GM21786 (cell line): Measurements from ENCODE around the gene CTIF.

ENCODE experiments used
- ATAC-seq: cut with Tn5 transposase; IDR thresholded peaks from one replicate; pipeline ENCODE4 v1.9.1; 2021; ENCODE audit not compliant: unreplicated experiment

The CTIF gene

GRCh38 chr18:48871391-48872166, 332.7 kb downstream of the CTIF start:
- no peak for ATAC-seq

DNA sequence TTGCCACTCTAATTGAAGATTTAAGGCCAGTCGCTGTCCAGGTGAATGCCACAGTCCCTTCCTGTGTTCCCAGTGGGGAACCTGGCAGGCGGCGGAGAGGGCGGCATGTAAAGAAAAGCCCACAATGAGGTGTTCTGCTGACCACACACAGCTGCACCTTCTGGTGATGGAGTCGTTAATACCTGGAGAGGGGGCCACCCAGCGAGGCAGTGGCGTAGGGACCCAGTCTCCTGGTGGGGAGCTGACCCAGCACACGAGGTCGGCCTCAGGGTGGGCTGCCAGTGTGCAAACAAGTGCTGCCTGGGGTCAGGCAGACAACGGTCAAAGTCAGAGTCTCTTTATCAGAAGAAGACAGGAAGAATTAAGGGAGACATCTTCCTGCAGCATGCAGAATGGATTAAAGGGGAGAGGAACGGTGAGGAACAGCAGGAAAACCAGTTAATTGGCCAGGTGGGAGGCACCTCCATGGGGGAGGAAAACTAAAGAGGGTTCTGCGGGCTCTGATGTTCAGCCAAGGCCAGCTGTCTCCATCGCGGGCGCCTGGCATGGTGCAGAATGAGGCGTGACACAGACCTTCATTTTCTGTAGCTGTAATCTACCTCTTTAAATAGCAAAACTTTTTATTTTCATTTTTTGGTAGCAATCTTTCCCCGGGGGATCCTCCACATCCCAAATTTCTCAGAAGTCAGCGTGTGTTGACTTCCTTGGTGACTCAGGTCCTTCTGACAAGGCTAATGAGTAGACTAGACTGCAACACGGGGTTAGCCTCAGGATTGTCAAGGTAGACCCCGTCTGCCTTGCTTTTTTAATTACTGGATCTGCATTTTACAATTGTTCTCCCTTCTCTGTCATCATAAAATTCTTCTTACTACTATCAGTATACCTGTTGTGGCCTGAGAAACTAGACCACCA, 333.7 kb downstream of the CTIF start:
- no peak for ATAC-seq

DNA sequence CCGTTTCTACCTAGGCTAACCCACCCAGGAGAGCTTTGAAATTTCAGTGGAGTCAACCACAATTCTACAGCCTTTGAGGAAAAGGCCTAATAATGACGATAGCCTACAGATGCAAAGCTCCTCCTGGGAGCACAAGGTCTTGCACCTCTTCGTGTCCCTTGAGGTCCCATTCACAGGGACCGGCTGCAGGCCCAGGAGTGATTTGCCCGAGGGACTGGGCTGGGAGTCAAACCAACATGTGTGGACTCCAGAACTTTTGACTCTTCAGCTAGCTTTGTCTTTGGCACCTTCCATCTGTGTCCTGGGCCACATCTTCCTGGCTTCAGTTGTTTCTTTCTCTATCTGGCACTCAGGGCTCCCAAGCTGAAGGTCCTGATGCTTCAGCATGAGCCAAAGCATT, 335.4 kb downstream of the CTIF start:
- no peak for ATAC-seq

GRCh38 chr18:48874701-48875162, 335.9 kb downstream of the CTIF start:
- ATAC-seq: no peak

GRCh38 chr18:48875314-48875941, 336.6 kb downstream of the CTIF start:
- no peak for ATAC-seq

- no peak for ATAC-seq
These were observed 337.2 kb downstream of the CTIF start for GRCh38 chr18:48875942-48876511.

GRCh38 chr18:48876590-48876989, 337.8 kb downstream of the CTIF start:
- no peak for ATAC-seq

GRCh38 chr18:48877941-48878340, 339.1 kb downstream of the CTIF start:
- ATAC-seq: no peak

- no peak for ATAC-seq
These were observed 339.6 kb downstream of the CTIF start for GRCh38 chr18:48878471-48878870.

DNA sequence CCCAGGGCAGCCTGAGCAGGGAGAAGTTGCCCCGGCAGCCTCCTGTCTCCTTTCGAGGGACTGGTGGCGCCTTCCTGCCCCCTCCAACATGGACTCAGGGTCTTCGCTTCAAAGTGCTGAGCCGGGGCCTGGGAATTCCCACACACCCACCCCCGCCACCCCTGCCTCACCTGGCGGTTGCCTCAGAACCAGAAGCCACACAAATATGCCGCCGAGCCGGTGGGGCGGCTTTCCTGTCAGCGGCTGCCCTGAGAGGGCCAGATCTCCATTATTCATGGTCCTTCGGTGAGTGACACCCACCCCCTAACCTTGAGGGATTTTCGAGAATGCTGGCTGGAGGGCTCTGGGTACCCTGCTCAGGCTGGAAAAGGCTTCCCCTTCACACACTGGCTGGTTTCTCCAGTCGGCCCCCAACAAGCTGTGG, 340.2 kb downstream of the CTIF start:
- ATAC-seq: no peak

DNA sequence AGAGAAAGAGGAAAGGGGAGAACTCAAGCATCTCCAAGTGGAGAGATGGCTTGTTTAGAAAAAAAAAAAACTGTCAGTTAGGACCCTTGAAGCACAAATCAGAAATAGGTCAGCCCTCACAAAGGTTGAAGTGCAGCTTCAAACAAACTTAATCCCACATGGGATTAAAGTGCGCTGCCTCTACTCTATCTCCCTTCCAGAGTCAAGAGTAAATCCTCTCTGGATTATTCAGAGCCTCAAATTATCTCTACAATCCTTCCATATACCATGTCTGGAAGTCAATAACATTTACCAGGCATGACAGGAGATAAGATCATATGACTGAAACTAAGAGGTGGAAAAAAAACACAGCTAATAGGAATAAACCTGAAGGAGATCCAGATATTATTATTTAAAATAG, 342.1 kb downstream of the CTIF start:
- no peak for ATAC-seq

DNA sequence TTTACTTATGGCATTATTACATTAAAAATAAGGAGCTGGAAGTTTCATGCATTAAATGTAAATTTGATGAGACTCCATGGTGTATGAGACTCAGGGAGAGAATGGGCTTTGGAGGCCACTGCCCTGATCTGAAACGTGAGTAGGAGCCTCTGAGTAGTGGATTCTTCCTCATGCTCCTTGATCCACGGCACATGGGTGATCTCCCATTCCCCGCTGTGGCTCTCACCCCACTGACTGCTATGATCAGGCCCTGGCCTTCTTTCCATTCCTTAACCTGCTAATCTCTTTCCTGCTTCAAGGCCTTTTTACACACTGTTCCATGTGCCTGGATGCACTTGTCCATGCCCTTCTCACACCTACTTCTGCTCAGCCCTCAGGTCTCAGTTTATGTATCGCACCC, 343.5 kb downstream of the CTIF start:
- ATAC-seq: no peak

- no peak for ATAC-seq
These were observed 345.5 kb downstream of the CTIF start for GRCh38 chr18:48884306-48884705.

DNA sequence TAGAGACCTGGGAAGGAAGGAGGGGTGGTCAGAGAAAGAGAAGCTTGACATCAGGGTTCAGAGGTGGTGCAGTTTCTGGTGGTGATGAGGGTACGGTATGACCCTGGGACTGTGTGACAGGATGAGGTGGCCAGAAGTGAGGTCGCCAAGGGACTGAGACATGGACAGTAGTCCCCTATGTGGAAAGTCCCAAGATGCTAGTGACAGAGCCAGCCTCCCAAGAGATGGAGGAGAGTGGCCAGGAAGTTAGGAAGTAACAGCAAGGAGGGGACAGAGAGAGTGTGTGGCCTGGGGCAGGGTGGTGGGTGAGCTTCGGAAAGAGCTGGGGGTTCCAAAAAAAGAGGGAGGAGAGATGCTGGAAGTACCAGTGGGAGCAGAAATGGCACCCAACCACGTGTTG, 345.9 kb downstream of the CTIF start:
- no peak for ATAC-seq

- no peak for ATAC-seq
These were observed 346.6 kb downstream of the CTIF start for GRCh38 chr18:48885266-48885923.

DNA sequence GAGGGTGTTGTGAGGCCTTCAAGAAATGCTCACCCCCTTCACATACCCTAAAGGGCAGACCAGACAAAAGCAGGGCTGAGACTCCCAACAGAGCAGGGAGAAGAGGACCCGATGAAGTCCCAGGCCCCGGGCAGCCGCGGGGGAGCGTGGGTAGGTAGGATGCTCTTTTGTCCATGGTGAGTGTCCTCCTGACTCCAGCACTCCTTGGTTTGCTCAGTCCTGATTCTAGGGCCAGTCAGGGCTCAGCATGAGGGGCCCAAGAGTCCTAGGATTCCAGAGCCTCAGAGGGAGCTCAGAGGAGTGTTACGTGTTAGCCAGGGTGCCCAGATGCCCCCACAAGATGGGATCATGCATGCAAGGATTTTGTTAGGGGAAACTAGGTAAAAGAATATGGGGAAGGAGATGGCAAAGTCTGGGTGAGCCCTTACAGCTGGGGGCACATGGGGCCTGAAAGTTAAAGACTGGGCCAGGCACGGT, 347.1 kb downstream of the CTIF start:
- ATAC-seq: no peak

GRCh38 chr18:48886520-48887293, 347.9 kb downstream of the CTIF start:
- no peak for ATAC-seq

DNA sequence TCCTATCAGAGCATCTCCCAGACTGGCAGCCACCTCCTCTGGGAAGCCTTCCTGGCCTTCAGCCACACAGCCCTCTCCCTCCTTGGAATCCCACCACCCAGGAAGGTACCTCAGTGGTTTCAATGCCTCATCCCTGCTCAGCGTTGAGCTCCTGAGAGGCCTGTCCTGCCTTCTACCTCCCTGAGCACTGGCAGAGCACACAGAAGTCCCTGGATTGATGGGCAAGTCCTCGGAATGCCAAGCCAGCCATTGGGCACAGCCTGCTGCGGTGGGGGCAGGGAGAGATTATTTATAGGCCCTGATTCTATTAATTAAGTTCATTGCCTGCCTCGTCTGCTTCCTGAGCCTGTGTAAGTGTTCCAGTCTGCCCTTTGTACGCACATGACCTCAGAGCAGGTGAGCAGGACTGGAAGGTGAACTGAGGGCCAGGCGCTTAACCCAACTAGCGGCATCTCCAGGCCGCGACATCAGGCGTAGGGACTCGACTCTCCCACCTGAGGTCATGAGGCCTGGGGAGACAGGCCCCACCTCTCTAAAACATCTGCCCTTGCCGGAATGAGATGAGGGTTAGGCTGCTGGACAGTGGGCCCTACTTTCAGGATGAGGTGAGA, 348.6 kb downstream of the CTIF start:
- no peak for ATAC-seq
